Spleen (tissue), 11 donors: ENCODE results near the gene RFXAP. TPM values are rescaled to one million over a fixed set of nuclear protein-coding genes. Genes with fewer than 3 reads are reported as not detected.

Source experiments
- DNase-seq: peaks from one replicate; pipeline ENCODE4 v3.0.0-alpha.2; 2020
- H3K27ac ChIP-seq, 8 donors: fragments of 200-600 bp; sonication (generic) in 7 of 8; 1 replicate in 4 of 8; 2 replicates in 4 of 8; pipeline versions ENCODE4 v1.5.0 to v1.8.0; 2016 to 2021; ENCODE audit warnings: inconsistent platforms in 4 of 8, mild to moderate bottlenecking in 4 of 8, moderate library complexity in 1 of 8
- H3K27me3 ChIP-seq, 7 donors: fragments of 200-600 bp; sonication (generic) in 6 of 7; replicated peaks in 1 of 7; 1 replicate in 4 of 7; 2 replicates in 3 of 7; pipeline versions ENCODE4 v1.5.0 to v1.8.0; 2016 to 2021; ENCODE audit warnings: inconsistent platforms in 3 of 7, mild to moderate bottlenecking in 1 of 7
- H3K36me3 ChIP-seq, 6 donors: fragments of 200-600 bp; sonication (generic) in 5 of 6; 1 replicate in 4 of 6; 2 replicates in 2 of 6; pipeline versions ENCODE4 v1.5.0 to v1.8.0; 2016 to 2021; ENCODE audit warnings: inconsistent platforms in 2 of 6
- H3K4me1 ChIP-seq, 6 donors: fragments of 200-600 bp; sonication (generic) in 5 of 6; 1 replicate in 3 of 6; 2 replicates in 3 of 6; pipeline versions ENCODE4 v1.5.0 to v1.8.0; 2016 to 2021; ENCODE audit warnings: inconsistent platforms in 3 of 6
- H3K4me3 ChIP-seq, 8 donors: fragments of 200-600 bp; sonication (generic) in 7 of 8; 1 replicate in 4 of 8; 2 replicates in 4 of 8; pipeline versions ENCODE4 v1.5.0 to v1.8.0; 2016 to 2021; ENCODE audit warnings: inconsistent platforms in 4 of 8, mild to moderate bottlenecking in 4 of 8, moderate library complexity in 2 of 8
- H3K9me3 ChIP-seq, 8 donors: fragments of 200-600 bp; sonication (generic) in 7 of 8; 1 replicate in 4 of 8; 2 replicates in 4 of 8; pipeline versions ENCODE4 v1.5.0 to v1.8.0; 2016 to 2021; ENCODE audit warnings: inconsistent platforms in 4 of 8
- CTCF ChIP-seq, 11 experiments: fragments of 200-600 bp in 7 of 11; fragments of 450-650 bp in 4 of 11; sonication (generic) in 4 of 11; IDR thresholded peaks in 8 of 11; conservative IDR thresholded peaks in 3 of 11; 1 replicate in 7 of 11; 2 replicates in 4 of 11; pipeline versions ENCODE4 v1.4.0 to v1.8.0; 2016 to 2021; ENCODE audit warnings: antibody characterized with exemption in 11 of 11, inconsistent platforms in 4 of 11, mild to moderate bottlenecking in 1 of 11
- POLR2A ChIP-seq, 3 donors: fragments of 450-650 bp; IDR thresholded peaks; one replicate each; pipeline ENCODE4 v1.5.1; 2017; ENCODE audit warnings: antibody characterized with exemption in 3 of 3, mild to moderate bottlenecking in 1 of 3
- POLR2AphosphoS5 ChIP-seq, 3 donors: sonication (generic); formaldehyde crosslinking; IDR thresholded peaks; one replicate each; pipeline ENCODE4 v1.5.1; 2017; ENCODE audit warnings: antibody characterized with exemption in 3 of 3
- WGBS, 5 donors: extraction: QIAGEN DNeasy Blood & Tissue Kit in 3 of 5; methylation state at CpG; one replicate each; pipeline versions ENCODE4 v1.1.5 to v1.1.7; 2013 to 2018; 5-methylcytosine and 5-hydroxymethylcytosine counted together
- intact Hi-C: fragments of 100-400 bp; cut with DNase I; formaldehyde crosslinking; loops from one replicate; pipeline ENCODE4 v1.15.0; 2023; ENCODE audit warnings: low total_unique reads
- polyA plus RNA-seq, 3 donors: library from polyadenylated mRNA; stranded (reverse); fragments of 200-250 nt; gene quantifications; one replicate each; pipeline ENCODE4 v1.2.1, GENCODE V29; 2013
- total RNA-seq, 7 donors: library from RNA; depleted of rRNA in 3 of 7; stranded (reverse); fragments of >200 nt in 3 of 7; fragmentation: NEBNext Ultra II Directional in 4 of 7; extraction: Animal tissue kit (Norgen Biotek cat#: 25700) in 4 of 7; gene quantifications; one replicate each; pipeline versions ENCODE4 v1.1.0 to v1.2.1, GENCODE V29; 2016 to 2021
- donor health status: healthy with polysubstance abuse.
- donor health status: DM: no; HTN: no; CAD: no; lungs with moderate emphysema.
- donor health status: DM: no; HTN: no; CAD: no.
- donor health status: Bipolar disorder and iron deficiency.
- donor health status: healthy.
- donor health status: DM: no; HTN: no; CAD: no.
- donor health status: DM: yes; HTN: yes; CAD: no.

Gene RFXAP
- total and polyA plus RNA-seq, 10 donors = 4.6 to 9.3 (median 6.5) TPM

DNA sequence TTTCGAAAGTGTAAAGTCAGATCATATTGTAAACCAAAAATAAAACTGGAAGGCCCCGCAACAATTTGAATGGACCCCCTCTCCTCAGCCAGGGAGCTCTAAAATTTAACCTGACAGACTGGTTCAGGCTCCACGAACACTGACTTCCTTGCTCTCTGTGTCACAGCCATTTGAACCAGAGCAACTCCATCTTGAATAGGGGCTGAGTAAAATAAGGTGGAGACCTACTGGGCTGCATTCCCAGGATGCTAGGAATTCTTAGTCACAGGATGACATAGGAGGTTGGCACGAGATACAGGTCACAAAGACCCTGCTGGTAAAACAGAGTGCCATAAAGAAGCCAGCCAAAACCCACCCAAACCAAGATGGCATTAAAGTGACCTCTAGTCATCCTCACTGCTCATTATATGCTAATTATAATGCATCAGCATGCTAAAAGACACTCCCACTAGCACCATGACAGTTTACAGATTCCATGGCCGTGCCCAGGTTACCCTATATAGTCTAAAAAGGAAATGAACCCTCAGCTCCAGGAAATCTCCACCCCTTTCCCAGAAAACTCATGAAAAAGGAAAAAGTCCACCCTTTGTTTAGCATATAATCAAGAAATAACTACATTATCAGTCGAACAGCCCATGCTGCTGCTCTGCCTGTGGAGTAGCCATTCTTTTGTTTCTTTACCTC is 43.1 kb downstream of the RFXAP start:
- H3K4me3 ChIP-seq = no peak overlapping the region
- 62 to 71% (median 70%) methylated on average over 6 of the region's 6 CpGs for WGBS, 5 donors
- intact Hi-C loops = no loop called here
- H3K9me3 ChIP-seq = no peaks in the 10 kb centered on the region
- DNase-seq = no peak
- H3K27me3 ChIP-seq = peaks cover 0 to 8% (median 0%) of the 10 kb centered on the region in 7 donors
- peak overlapping the region in 2 of 8 donors; percentile 2 to 28 for H3K27ac ChIP-seq
- peaks cover 0 to 12% (median 0%) of the 10 kb centered on the region in 6 donors for H3K4me1 ChIP-seq
- TF ChIP-seq POLR2A (IDR thresholded peaks at IDR 0.05) (no peak), POLR2AphosphoS5 (IDR thresholded peaks at IDR 0.05) (no peak), CTCF (IDR thresholded peaks at IDR 0.05 in 8 of 11, conservative IDR thresholded peaks at IDR 0.05 in 3 of 11) (no peak)
- H3K36me3 ChIP-seq = no peaks in the 10 kb centered on the region

DNA sequence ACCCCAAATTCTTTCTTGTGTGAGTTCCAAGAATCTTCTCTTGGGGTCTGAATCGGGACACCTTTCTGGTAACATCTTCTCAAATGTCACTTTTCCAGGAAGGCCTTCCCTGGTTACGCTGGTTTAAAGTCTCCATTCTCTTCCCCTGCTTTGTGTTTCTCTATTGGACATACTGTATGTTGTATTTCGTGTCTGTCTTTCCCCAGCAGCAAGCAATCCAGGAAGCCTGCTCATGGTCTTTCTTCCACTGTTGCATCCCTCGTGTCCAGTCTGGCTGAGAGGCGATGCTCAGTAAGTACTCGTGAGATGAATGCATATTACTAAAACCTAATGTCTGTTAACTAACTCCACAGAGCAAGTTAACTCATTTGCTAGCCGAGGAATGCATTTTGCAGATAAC is 43.7 kb downstream of the RFXAP start:
- DNase-seq = no peak
- WGBS, 5 donors = 74 to 90% (median 79%) methylated on average over 7 of the region's 7 CpGs
- H3K27ac ChIP-seq = peak overlapping the region in 2 of 8 donors; percentile 2 to 28
- H3K4me1 ChIP-seq = peaks cover 0 to 9% (median 0%) of the 10 kb centered on the region in 6 donors
- H3K27me3 ChIP-seq = peaks cover 0 to 8% (median 0%) of the 10 kb centered on the region in 7 donors
- H3K4me3 ChIP-seq = no peak overlapping the region
- intact Hi-C loops = no loop called here
- TF ChIP-seq CTCF (IDR thresholded peaks at IDR 0.05 in 8 of 11, conservative IDR thresholded peaks at IDR 0.05 in 3 of 11) (no peak), POLR2AphosphoS5 (IDR thresholded peaks at IDR 0.05) (no peak), POLR2A (IDR thresholded peaks at IDR 0.05) (no peak)
- no peaks in the 10 kb centered on the region for H3K36me3 ChIP-seq
- no peaks in the 10 kb centered on the region for H3K9me3 ChIP-seq

- intact Hi-C loops = no loop called here
- TF ChIP-seq POLR2AphosphoS5 (IDR thresholded peaks at IDR 0.05) (no peak), CTCF (IDR thresholded peaks at IDR 0.05 in 8 of 11, conservative IDR thresholded peaks at IDR 0.05 in 3 of 11) (no peak), POLR2A (IDR thresholded peaks at IDR 0.05) (no peak)
- H3K4me3 ChIP-seq = no peak overlapping the region
Observed at GRCh38 chr13:36865265-36865664, 46.2 kb downstream of the RFXAP start.

GRCh38 chr13:36866232-36866631 is 47.2 kb downstream of the RFXAP start:
- Histone ChIP-seq H3K4me1 (peaks cover 0 to 9% (median 0%) of the 10 kb centered on the region in 6 donors), H3K36me3 (no peaks in the 10 kb centered on the region), H3K27ac (no peak overlapping the region), H3K27me3 (peaks cover 0 to 8% (median 0%) of the 10 kb centered on the region in 7 donors), H3K4me3 (no peak overlapping the region), H3K9me3 (no peaks in the 10 kb centered on the region)
- TF ChIP-seq POLR2AphosphoS5 (IDR thresholded peaks at IDR 0.05) (no peak), CTCF (IDR thresholded peaks at IDR 0.05 in 8 of 11, conservative IDR thresholded peaks at IDR 0.05 in 3 of 11) (no peak), POLR2A (IDR thresholded peaks at IDR 0.05) (no peak)
- intact Hi-C loops = no loop called here
- no peak for DNase-seq

More at GRCh38 chr13:36865265-36865664, 46.2 kb downstream of the RFXAP start:
- 83 to 97% (median 90%) methylated on average over 5 of the region's 5 CpGs for WGBS, 5 donors
- H3K9me3 ChIP-seq = no peaks in the 10 kb centered on the region
- no peaks in the 10 kb centered on the region for H3K36me3 ChIP-seq
- no peak for DNase-seq
- peaks cover 0 to 9% (median 0%) of the 10 kb centered on the region in 6 donors for H3K4me1 ChIP-seq
- H3K27me3 ChIP-seq = peaks cover 0 to 8% (median 0%) of the 10 kb centered on the region in 7 donors
- H3K27ac ChIP-seq = no peak overlapping the region
